Right renal pelvis (tissue), 4 donors: ENCODE measurements around the gene PDE11A. TPM values are rescaled to one million over a fixed set of nuclear protein-coding genes. Genes with fewer than 3 reads are reported as not detected.
"Not testable (repeated sequence)": the region's sequence is repeated elsewhere in the genome, so short reads cannot be mapped to it uniquely, and the experiment has no call there.

Experiments
- DNase-seq, 4 donors: peaks; one replicate each; pipeline ENCODE4 v3.0.0-alpha.2; 2013; ENCODE audit warnings: low read depth in 4 of 4, low spot score in 3 of 4, missing footprints in 1 of 4
- polyA plus RNA-seq, 4 donors: library from polyadenylated mRNA; unstranded; fragments of 120-200 nt; gene quantifications; one replicate each; pipeline ENCODE4 v1.2.1, GENCODE V29; 2013; ENCODE audit not compliant: insufficient read length in 4 of 4

PDE11A gene
- polyA plus RNA-seq, 4 donors: 4.7 to 8.6 (median 7.1) TPM

- no peak for DNase-seq
Measured at GRCh38 chr2:178075006-178075326, 2.4 kb upstream of the PDE11A start.

- no peak for DNase-seq
Measured at GRCh38 chr2:178074123-178075005, 1.8 kb upstream of the PDE11A start.

GRCh38 chr2:178072000-178072382, 586 bp downstream of the PDE11A start:
- DNase-seq: no peak

GRCh38 chr2:178070824-178071223, 1.8 kb downstream of the PDE11A start:
- DNase-seq: no peak

- no peak for DNase-seq
Measured at GRCh38 chr2:178069551-178069950, 3.0 kb downstream of the PDE11A start.

GRCh38 chr2:178068823-178069454, 3.6 kb downstream of the PDE11A start:
- DNase-seq: no peak

GRCh38 chr2:178066890-178067669, 5.5 kb downstream of the PDE11A start:
- no peak for DNase-seq

- no peak for DNase-seq
Measured at GRCh38 chr2:178066324-178066723, 6.3 kb downstream of the PDE11A start.

GRCh38 chr2:178059681-178060080, 12.9 kb downstream of the PDE11A start:
- no peak for DNase-seq

GRCh38 chr2:178059111-178059510, 13.5 kb downstream of the PDE11A start:
- no peak for DNase-seq

GRCh38 chr2:178057179-178057680, 15.3 kb downstream of the PDE11A start:
- DNase-seq: no peak

- DNase-seq: no peak
Measured at GRCh38 chr2:178056345-178056744, 16.2 kb downstream of the PDE11A start.

GRCh38 chr2:178051257-178051656, 21.3 kb downstream of the PDE11A start:
- not testable (repeated sequence) for DNase-seq

- no peak for DNase-seq
Measured at GRCh38 chr2:178047391-178047790, 25.2 kb downstream of the PDE11A start.

GRCh38 chr2:178044836-178045235, 27.7 kb downstream of the PDE11A start:
- no peak for DNase-seq

- DNase-seq: no peak
Measured at GRCh38 chr2:178043266-178043665, 29.3 kb downstream of the PDE11A start.

GRCh38 chr2:178033583-178033982, 39.0 kb downstream of the PDE11A start:
- not testable (repeated sequence) for DNase-seq

- no peak for DNase-seq
Measured at GRCh38 chr2:178029342-178029741, 43.2 kb downstream of the PDE11A start.

GRCh38 chr2:178025551-178026185, 46.9 kb downstream of the PDE11A start:
- no peak for DNase-seq

GRCh38 chr2:178018141-178018540, 54.4 kb downstream of the PDE11A start:
- DNase-seq: no peak

- DNase-seq: no peak
Measured at GRCh38 chr2:178016612-178017011, 56.0 kb downstream of the PDE11A start.
